GM06990 (cell line): ENCODE measurements around the gene TXNDC16.

Source experiments
- DNase-seq: peaks from one replicate; pipeline ENCODE4 v3.0.0-alpha.2; 2011; ENCODE audit not compliant: insufficient read length; ENCODE audit errors: extremely low read depth
- H3K27me3 ChIP-seq: replicated peaks from 2 replicates; pipeline ENCODE4 v1.6.0; 2011; ENCODE audit warnings: low read length; ENCODE audit not compliant: control insufficient read depth, insufficient read depth
- H3K36me3 ChIP-seq: 2 replicates; pipeline ENCODE4 v1.5.1; 2011; ENCODE audit warnings: low read length; ENCODE audit not compliant: control insufficient read depth, insufficient read depth
- H3K4me3 ChIP-seq: replicated peaks from 2 replicates; pipeline ENCODE4 v1.5.1; 2011; ENCODE audit warnings: low read depth, mild to moderate bottlenecking, control low read depth, low read length
- CTCF ChIP-seq: IDR thresholded peaks from 2 replicates; pipeline ENCODE4 v1.5.1; 2011; ENCODE audit warnings: low read length, control low read depth, mild to moderate bottlenecking, inconsistent platforms; ENCODE audit not compliant: insufficient read depth, poor library complexity, severe bottlenecking

The TXNDC16 gene

GRCh38 chr14:52397844-52398243 is 154.5 kb downstream of the TXNDC16 start:
- Histone ChIP-seq H3K27me3 (no peaks in the 10 kb centered on the region; the same call in 1 of the 2 replicates), H3K4me3 (no peak overlapping the region), H3K36me3 (no peaks in the 10 kb centered on the region)
- TF ChIP-seq CTCF = no peak
- no peak for DNase-seq

- no peak for DNase-seq
- no peak for TF ChIP-seq CTCF
- Histone ChIP-seq H3K36me3 (no peaks in the 10 kb centered on the region), H3K27me3 (no peaks in the 10 kb centered on the region; the same call in none of the 2 replicates), H3K4me3 (no peak overlapping the region)
These were observed 156.6 kb downstream of the TXNDC16 start for GRCh38 chr14:52395728-52396127.

GRCh38 chr14:52391881-52392615 is 160.3 kb downstream of the TXNDC16 start:
- no peak for DNase-seq
- no peak for TF ChIP-seq CTCF
- Histone ChIP-seq H3K4me3 (no peak overlapping the region), H3K36me3 (no peaks in the 10 kb centered on the region), H3K27me3 (no peaks in the 10 kb centered on the region; the same call in 1 of the 2 replicates)
